Osteocyte (in vitro differentiated cells): ENCODE results near the gene INSRR. TPM values are rescaled to one million over a fixed set of nuclear protein-coding genes. Genes with fewer than 3 reads are reported as not detected.

Experiments used
- DNase-seq: peaks from one replicate; pipeline ENCODE4 v3.0.0; 2021; ENCODE audit warnings: mixed read lengths; ENCODE audit not compliant: unreplicated experiment; ENCODE audit errors: extremely low spot score
- H3K27ac Mint-ChIP-seq: one replicate; pipeline ENCODE4 v1.8.0; 2021; ENCODE audit warnings: mild to moderate bottlenecking, mixed read lengths; ENCODE audit not compliant: unreplicated experiment
- H3K27me3 Mint-ChIP-seq: one replicate; pipeline ENCODE4 v1.8.0; 2021; ENCODE audit warnings: mixed read lengths; ENCODE audit not compliant: unreplicated experiment
- H3K36me3 Mint-ChIP-seq: one replicate; pipeline ENCODE4 v1.8.0; 2021; ENCODE audit warnings: mixed read lengths; ENCODE audit not compliant: unreplicated experiment
- H3K4me1 Mint-ChIP-seq: one replicate; pipeline ENCODE4 v1.8.0; 2021; ENCODE audit warnings: mixed read lengths; ENCODE audit not compliant: unreplicated experiment
- H3K4me3 Mint-ChIP-seq: one replicate; pipeline ENCODE4 v1.8.0; 2021; ENCODE audit warnings: mild to moderate bottlenecking, moderate library complexity, mixed read lengths; ENCODE audit not compliant: unreplicated experiment
- H3K9me3 Mint-ChIP-seq: one replicate; pipeline ENCODE4 v1.8.0; 2021; ENCODE audit warnings: mixed read lengths; ENCODE audit not compliant: unreplicated experiment
- total RNA-seq: library from RNA; stranded (reverse); gene quantifications from 2 replicates; pipeline ENCODE4 v1.2.1, GENCODE V29; 2021
- TF ChIP-seq, protein P1 (sequence below): fragments of 200-600 bp; sonication (generic); IDR thresholded peaks from 2 replicates; pipeline ENCODE4 v1.5.0; 2021; ENCODE audit warnings: antibody characterized with exemption, mild to moderate bottlenecking, moderate library complexity

INSRR gene
- total RNA-seq, 1 donor from 2014 or later, result 0.21 TPM

DNA sequence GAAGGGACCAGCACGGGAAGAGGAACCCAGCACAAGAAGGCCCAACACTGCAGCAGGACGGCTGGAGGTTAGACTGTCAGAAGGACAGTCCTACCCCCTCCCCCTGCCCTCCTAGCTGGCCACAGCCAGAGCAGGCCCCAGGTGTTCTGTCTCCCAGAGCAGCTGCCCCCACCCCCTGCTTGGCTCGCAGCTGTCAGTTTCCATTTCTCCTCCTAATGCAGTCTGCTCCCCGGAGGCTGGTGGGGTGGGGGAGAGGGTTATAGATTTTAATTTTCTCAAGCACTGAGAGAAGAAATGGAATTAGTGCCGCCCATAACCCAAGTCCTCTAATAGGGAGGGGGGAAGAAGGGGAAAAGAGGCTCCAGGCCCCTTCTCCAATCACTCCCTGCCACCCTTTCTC, 21.6 kb upstream of the INSRR start:
- Mint-ChIP-seq H3K36me3 (no peaks in the 10 kb centered on the region), H3K4me1 (no peaks in the 10 kb centered on the region), H3K4me3 (no peak overlapping the region), H3K9me3 (no peaks in the 10 kb centered on the region), H3K27ac (no peak overlapping the region), H3K27me3 (peaks cover 66% of the 10 kb centered on the region)
- TF ChIP-seq, protein P1, sequence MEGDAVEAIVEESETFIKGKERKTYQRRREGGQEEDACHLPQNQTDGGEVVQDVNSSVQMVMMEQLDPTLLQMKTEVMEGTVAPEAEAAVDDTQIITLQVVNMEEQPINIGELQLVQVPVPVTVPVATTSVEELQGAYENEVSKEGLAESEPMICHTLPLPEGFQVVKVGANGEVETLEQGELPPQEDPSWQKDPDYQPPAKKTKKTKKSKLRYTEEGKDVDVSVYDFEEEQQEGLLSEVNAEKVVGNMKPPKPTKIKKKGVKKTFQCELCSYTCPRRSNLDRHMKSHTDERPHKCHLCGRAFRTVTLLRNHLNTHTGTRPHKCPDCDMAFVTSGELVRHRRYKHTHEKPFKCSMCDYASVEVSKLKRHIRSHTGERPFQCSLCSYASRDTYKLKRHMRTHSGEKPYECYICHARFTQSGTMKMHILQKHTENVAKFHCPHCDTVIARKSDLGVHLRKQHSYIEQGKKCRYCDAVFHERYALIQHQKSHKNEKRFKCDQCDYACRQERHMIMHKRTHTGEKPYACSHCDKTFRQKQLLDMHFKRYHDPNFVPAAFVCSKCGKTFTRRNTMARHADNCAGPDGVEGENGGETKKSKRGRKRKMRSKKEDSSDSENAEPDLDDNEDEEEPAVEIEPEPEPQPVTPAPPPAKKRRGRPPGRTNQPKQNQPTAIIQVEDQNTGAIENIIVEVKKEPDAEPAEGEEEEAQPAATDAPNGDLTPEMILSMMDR, result no peak
- DNase-seq, result no peak

DNA sequence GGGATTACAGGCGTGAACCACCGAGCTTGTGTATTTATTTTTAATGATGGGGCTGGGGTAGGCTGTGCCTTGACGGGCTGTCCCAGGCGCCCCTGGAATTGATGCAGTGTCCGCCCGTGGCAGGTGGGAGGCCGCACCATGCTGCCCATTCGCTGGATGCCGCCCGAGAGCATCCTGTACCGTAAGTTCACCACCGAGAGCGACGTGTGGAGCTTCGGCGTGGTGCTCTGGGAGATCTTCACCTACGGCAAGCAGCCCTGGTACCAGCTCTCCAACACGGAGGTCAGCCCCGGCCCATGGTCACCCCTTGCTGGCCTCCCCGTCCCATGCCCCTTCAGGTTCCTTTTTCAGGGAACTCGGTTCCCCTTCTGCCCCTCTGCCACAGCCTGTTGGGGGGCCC, 21.0 kb upstream of the INSRR start:
- Mint-ChIP-seq H3K36me3 (no peaks in the 10 kb centered on the region), H3K4me1 (no peaks in the 10 kb centered on the region), H3K27ac (no peak overlapping the region), H3K4me3 (no peak overlapping the region), H3K9me3 (no peaks in the 10 kb centered on the region), H3K27me3 (peaks cover 62% of the 10 kb centered on the region)
- DNase-seq, result no peak
- TF ChIP-seq, protein P1, result no peak

DNA sequence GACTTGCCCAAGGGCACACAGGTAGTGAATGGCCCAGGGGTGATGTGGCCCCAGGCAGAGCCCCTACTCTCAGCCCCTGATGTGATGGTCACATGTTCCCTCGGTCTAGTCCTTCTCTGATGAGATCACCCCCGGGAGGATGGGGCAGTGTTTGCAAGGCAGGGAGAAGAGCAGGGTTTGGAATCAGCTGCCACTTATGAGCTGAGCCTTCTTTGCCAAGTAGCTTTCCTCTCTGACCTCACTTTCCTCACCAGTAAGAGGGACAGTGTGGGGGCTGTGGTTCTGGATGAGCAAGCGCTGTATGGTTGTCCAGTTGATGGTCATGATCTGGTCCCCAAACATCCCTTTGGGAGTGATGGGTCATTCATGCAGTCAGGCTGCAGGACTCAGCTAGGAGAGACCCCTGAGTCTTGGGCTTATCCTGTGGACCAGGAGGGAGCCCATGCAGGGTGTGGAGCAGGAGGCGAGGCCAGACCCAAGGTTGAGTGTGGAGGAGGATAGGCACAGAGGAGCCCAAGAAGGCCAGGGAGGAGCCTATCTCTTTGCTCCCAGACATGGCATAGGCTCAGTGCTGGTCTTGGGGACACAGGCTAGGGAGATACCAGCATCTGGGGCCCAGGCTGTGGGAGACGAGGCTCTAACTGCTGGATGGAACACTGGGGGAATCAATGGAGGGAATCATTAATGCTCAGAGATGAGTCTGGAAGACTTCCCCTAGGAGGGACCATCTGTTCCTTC, 18.7 kb upstream of the INSRR start:
- no peak overlapping the region for H3K27ac Mint-ChIP-seq
- H3K27me3 Mint-ChIP-seq, result peaks cover 50% of the 10 kb centered on the region
- no peaks in the 10 kb centered on the region for H3K36me3 Mint-ChIP-seq
- H3K4me3 Mint-ChIP-seq, result no peak overlapping the region
- TF ChIP-seq, protein P1, result no peak
- H3K4me1 Mint-ChIP-seq, result no peaks in the 10 kb centered on the region
- no peaks in the 10 kb centered on the region for H3K9me3 Mint-ChIP-seq
- no peak for DNase-seq

DNA sequence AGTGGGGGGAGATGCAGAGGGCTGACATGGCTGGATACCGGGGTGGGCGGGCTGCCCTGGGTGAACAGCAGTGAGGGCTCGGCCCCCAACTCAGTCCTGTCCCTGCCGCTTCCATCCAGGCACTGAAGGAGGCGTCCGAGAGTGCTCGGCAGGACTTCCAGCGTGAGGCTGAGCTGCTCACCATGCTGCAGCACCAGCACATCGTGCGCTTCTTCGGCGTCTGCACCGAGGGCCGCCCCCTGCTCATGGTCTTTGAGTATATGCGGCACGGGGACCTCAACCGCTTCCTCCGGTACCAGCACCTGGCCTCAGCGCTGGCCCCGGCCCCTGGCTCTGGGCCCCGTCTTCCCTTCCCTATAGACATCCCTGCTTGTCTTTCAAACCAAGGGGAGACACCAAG, 17.4 kb upstream of the INSRR start:
- DNase-seq, result no peak
- Mint-ChIP-seq H3K9me3 (no peaks in the 10 kb centered on the region), H3K36me3 (no peaks in the 10 kb centered on the region), H3K4me1 (peaks cover 3% of the 10 kb centered on the region), H3K27ac (no peak overlapping the region), H3K27me3 (peaks cover 44% of the 10 kb centered on the region), H3K4me3 (no peak overlapping the region)
- TF ChIP-seq, protein P1, result no peak

DNA sequence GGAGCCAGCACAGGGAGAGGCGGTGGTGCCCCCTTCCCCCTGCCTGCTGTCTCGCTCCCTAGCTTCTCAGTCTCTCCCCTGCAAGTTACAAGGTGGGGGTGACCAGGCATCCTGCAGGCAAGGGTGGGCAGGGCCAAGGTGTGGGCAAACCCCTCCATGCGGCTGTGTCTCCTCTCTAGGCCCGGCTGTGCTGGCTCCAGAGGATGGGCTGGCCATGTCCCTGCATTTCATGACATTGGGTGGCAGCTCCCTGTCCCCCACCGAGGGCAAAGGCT, 16.4 kb upstream of the INSRR start:
- Mint-ChIP-seq H3K9me3 (no peaks in the 10 kb centered on the region), H3K27me3 (peaks cover 36% of the 10 kb centered on the region), H3K4me3 (no peak overlapping the region), H3K36me3 (no peaks in the 10 kb centered on the region), H3K4me1 (peaks cover 12% of the 10 kb centered on the region), H3K27ac (no peak overlapping the region)
- TF ChIP-seq, protein P1, result no peak
- DNase-seq, result no peak
